Right hindlimb (tissue), 1 donor: ENCODE measurements around the gene THUMPD1.
A peak's percentile ranks its signal among the peaks of the same experiment; 100 is the strongest.
"Not testable (repeated sequence)": the region's sequence is repeated elsewhere in the genome, so short reads cannot be mapped to it uniquely, and the experiment has no call there.

Experiments used
- DNase-seq: peaks from one replicate; pipeline ENCODE4 v3.0.0-alpha.2; 2018

The THUMPD1 gene, protein sequence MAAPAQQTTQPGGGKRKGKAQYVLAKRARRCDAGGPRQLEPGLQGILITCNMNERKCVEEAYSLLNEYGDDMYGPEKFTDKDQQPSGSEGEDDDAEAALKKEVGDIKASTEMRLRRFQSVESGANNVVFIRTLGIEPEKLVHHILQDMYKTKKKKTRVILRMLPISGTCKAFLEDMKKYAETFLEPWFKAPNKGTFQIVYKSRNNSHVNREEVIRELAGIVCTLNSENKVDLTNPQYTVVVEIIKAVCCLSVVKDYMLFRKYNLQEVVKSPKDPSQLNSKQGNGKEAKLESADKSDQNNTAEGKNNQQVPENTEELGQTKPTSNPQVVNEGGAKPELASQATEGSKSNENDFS

DNA sequence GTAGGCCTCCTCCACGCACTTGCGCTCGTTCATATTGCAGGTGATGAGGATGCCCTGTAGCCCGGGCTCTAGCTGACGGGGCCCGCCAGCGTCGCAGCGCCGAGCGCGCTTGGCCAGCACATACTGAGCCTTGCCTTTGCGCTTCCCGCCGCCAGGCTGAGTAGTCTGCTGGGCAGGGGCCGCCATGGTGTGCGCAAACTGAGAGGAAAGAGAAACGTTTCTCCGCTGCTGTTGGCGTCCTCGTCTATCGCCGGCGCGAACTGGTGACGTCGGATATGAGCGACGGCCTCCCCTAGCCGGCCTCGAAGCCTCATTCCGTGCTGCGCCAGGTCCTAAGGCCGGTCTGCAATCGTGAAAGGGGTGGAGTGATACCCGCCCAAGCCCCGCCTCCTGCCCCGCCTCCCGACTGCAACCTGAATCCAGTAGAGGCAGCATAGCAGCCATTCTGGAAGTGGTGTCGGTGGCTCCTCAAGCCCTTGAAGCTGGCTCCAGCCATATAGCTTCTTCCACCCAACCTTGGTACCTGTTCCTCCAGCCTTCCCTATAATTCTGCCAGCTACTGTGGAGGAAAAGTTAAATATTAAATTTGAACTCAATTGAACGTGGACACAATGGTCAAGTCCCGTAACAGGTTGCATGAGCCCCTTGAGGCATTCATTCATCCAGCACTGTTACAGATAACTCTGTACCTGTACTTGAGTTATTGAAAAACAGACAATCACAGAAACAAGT, at the start of gene THUMPD1:
Gene THUMPD1, minus strand, starts transcription at position 265 of the 732 bp plus-strand sequence. Its CDS starts 79 bp downstream, at position 186.
- DNase-seq: peak; percentile 97

DNA sequence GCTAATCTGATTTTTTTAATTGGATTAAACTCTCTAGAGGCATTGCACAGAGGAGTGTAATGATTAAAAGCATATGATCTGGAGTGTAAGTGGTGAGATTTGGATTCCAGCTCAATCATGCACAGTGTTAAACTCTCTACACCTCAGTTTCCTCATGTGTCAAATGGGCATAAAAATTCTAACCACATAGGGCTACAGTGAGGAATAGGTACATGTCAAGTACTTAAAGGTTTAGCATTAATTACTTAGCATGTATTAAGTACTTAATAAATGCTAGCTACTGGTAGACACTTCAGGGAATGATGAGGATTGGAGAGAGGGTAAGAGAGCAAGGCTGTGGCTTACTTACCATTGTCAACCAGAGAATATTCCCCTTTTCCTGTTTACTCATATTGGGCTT, 47.5 kb upstream of the THUMPD1 start:
- no peak for DNase-seq

DNA sequence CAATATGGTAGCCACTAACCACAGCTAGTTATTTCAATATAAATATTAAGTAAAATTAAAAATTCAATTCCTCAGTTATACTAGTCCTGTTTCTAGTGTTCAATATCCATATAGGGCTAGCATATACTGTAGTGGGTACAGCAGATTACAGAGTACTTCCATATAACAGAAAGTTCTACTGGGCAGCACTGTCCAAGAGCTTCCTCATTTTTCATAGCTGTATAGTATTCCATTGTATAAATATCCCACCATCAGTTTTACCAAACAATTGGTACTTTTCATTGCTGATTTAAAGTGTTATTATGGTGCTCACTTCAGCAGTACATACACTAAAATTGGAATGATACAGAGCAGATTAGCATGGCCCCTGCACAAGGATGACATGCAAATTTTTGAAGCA, 42.6 kb upstream of the THUMPD1 start:
- DNase-seq: no peak

DNA sequence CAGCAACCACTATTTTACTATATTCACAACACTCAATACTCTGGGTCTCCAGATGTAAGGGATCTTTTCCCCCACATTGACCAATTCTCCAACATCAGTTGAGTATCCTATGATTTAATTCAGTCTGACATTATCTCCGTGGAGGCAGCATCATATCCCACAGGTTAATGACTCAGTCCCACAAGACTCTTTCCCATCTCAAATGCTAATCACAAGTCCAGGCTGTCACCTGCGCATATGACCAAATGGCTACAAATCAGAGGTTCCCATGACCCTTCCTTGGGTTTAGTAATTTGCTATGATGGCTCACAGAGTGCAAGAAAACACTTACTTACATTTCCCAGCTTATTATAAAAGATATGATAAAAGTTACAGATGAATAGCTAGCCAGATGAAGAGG, 40.9 kb upstream of the THUMPD1 start:
- DNase-seq: no peak

DNA sequence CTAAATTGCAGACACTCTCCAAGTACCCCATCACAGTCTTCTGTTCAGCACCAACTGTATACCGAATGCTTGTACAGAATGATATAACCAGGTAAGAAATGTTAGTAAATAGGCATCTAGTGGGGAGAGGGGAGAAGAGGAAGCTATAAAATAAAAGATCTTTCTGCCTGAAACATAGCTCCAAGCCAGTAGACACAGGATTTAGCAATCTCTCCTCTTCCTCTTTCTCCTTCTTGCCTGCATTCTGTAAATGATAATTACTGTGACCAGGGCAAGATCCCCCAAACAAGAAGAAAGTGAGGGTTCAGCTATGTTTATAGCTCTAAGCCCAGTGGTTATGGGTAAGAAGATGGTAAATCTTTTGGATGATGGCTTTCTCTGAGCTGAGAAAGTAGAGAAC, 40.1 kb upstream of the THUMPD1 start:
- no peak for DNase-seq

DNA sequence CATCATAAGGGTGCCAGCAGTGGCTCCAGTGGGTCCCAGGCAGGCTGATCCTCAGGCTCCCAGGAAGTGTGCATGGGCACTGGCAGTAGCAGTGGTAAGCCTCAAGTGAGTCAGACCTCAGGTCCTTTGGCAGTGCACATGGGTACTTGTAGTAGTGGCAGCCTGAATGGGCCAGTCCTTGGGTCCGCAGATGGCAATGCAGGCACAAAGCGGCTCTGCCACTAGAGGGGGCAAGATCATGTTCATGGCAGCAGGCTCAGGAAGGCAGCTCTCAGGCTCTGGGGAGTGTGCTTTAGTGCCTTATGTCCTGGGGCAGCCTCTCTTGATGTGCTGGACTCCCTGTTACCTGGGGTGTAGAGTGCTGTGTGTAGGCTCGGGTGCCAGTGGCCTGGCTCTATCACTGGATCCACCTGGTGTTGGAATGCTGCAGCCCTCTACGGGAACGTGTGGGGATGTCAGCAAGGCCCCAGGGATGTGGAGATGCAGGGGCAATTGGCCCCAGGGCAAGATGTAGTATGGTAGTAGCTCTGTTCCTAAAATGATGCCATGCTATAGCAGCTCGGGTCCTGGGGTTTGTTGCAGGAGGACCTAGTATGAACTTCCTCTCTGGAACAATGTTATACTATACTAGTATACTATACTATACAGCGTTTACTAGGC, 33.2 kb upstream of the THUMPD1 start:
- DNase-seq: peak; percentile 19

DNA sequence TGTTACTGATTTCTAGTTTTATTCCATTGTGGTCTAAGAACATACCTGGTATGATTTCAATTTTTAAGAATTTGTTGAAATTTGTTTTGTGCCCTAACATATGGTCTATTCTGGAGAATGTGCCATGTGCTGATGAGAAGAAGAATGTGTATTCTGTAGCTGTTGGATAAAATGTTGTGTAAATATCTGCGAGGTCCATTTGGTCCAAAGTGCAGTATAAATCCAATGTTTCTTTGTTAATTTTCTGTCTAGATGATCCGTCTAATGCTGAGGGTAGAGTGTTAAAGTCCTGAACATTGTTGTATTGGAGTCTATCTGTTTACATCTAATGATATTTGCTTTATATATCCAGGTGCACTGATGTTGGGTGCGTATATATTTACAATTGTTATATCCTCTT, 32.1 kb upstream of the THUMPD1 start:
- no peak for DNase-seq

DNA sequence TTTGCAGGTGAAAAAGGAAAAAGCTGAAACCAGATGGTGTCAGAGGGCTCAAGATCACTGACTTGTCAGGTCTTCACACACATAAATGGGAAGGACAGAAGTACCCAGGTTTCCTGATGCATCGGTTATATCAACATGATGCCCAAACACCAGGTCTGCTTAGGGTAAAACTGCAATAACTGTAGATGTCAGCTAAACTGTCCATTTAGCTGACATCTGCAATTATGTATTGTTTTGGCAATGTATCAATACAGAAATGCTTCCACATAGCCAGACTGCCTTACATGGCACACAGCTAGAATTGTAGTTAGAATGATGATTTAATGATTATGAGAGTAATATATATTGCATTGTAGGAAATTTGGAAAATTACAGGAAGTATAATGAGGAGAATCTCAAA, 27.2 kb upstream of the THUMPD1 start:
- no peak for DNase-seq

DNA sequence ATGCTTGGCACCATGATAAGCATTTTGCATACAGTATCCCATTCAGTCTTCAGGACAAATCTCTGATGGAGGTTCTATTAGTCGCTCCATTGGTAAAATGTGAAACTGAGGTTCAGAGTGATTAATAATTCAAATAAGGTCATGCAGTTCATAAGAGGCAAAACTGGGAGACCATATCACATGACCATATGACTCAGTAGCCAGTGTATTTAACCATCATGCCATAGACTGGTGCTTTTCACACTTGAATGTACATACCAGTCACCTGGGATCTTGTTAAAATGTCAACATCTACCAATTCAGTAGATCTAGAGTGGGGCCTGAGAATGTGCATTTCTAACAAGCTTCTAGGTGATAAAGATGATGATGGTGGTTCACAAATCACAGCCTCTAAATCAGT, 26.5 kb upstream of the THUMPD1 start:
- DNase-seq: no peak

DNA sequence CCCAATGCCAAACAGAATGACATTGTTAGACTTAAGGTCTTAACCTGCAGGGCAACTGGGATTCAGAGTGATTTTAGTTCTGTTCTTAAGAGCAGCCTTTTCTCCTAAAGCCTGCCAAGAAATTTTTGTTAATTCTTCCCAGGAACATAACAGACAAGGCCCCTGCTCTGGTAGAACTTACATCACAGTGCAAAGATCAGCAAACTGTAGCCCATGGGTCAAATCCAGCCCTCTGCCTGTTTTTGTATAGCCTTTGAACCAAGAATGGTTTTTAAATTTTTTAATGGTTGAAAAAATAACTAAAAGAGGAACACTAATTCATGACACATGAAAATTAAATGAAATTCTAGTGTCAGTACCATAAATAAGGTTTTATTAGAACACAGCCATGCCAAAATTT, 26.0 kb upstream of the THUMPD1 start:
- DNase-seq: no peak

DNA sequence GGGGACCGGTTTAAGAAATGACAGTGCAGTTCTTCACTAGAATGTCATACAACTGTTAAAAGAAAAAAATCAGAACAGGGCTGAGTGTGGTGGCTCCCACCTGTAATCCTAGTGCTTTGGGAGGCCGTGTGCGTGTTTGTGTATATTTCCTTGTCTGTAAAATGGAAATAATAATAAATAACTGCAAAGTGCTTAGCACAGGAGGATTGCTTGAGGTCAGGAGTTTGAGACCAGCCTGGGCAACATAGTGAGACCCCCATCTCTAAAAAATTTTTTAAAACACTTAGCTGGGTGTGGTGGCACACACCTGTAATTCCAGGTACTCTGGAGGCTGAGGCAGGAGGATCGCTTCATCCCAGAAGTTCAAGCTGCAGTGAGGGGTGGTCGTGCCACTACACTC, 24.7 kb upstream of the THUMPD1 start:
- DNase-seq: no peak

DNA sequence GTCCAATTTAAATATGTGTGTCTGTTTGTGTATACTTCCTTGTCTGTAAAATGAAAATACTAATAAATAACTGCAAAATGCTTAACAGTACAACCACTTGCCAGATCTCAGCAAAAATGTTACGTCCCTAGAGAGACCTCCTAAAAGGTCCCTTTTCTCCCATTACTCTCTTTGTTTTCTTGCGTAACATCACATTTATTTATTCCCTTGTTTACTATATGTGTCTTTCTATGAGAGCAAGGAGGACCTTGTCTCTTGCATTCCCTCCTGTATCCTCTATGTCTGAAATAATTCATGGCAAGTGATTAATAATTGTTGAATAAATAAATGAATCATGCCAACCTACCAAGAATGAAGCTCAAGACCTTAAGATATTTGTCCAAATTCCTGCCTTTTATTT, 24.1 kb upstream of the THUMPD1 start:
- DNase-seq: no peak

DNA sequence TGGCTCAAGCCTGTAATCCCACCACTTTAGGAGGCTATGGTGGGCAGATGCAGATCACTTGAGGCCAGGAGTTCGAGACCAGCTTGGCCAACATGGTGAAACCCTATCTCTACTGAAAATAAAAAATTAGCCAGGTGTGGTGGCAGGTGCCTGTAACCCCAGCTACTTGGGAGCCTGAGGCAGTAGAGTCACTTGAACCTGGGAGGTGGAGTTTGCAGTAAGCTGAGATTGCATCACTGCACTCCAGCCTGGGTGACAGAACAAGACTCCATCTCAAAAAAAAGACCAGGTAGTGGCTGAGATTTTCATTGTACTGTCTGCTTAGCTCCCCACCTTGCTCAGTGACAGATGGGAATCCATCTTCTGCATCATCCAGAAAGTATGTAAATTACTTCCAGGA, 22.8 kb upstream of the THUMPD1 start:
- DNase-seq: not testable (repeated sequence)

DNA sequence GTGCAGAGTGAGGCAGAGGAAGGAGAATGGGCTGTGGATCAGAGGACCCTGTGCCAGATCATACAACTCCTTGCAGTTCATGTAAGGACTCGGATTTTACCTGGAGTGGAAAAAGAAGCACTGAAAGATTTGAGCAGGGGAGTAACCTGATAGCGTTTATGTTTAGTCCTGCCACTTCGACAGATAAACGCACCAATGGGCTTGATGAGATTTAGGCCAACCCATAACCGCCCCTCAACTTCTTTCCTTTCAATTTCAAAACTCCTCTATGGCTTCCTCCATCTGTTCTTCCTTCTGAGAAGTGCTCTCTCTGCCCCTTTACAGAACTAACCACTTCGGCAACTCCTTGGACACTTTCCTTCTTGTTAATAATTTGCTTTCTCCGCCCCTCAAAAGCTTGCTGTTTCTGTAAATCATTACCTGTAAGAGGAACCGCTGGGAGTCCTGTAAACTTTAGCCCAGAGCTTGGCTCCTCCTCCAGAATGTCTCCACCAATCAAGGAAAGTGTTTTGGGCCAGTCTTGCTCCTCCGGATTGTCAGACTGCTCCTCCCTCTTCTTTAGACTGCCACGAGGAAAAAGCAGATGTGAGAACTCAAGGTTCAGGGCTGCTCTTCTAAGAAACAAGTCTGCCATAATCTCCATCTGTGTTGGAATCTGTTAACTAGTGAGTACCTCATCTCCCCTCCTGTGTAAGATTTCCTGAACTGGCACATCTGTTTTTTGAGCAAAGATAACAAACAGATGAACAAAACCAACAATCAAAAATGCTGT, 22.0 kb upstream of the THUMPD1 start, which contains the start of gene ACSM3:
Gene ACSM3, plus strand, starts transcription at position 554 of the 772 bp plus-strand sequence. CDS start 6,021 bp downstream, outside the sequence.
- peak; percentile 74 for DNase-seq

DNA sequence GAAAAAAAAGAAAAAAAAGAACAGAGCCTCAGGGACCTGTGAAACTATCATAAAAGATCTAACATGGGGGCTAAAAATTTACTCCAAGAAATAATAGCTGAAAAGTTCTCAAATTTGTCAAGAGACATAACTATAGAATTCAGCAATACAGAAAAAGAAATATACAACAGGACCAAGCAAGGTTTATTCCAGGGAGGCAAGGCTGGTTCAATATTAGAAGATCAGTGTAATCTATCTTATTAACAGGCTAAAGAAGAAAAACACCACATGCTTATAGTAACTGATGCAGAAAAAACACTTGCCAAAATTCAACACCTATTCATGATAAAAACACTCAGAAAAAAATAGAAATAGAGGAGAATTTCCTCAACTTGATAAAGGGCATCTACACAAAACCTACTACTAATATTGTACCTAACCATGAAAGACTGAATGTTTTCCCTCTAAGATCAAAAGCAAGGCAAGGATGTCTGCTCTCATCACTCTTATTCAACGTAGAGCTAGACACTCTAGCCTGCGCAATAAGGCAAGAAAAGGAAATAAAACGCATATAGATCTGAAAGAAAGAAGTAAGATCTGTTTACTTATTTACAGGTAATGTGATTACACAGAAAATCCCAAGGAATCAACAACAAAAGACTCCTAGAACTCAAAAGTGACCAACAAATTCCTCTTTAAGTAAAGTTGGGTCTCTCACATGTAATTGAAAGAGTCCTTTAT, 20.9 kb upstream of the THUMPD1 start:
- DNase-seq: no peak

DNA sequence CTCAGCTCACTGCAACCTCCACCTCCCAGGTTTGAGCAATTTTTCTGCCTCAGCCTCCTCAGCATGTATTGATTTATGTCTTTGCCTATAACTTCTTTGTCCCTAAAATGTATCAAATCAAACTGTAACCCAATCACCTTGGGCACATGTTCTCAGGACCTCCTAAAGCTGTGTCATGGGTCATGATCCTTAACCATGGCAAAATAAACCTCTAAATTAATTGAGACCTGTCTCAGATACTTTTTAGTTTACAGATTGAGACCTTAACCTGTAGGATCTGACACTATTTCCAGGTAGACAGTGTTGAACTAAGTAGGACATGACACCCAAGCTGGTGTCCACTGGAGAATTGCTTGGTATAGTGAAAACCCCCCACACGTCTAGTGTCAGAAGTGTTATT, 19.6 kb upstream of the THUMPD1 start:
- no peak for DNase-seq

DNA sequence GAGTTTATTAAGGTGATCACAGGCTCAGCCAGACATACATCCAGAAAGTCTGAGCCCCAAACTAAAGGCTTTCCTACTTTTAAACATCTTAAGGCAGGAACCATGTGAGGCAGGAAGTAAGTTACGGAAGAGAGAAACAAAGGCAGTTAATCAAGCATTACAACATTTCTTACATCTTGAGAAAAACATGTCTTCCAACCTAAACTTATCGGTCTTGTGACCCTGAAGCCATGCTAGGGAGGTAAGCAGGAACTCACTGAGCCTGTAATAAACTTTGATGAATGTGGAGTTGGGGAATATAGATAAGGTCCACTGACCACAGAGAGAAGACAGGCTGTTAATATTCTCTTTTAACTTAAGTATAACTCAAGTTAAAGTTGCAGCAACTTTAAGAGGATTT, 18.7 kb upstream of the THUMPD1 start:
- no peak for DNase-seq

DNA sequence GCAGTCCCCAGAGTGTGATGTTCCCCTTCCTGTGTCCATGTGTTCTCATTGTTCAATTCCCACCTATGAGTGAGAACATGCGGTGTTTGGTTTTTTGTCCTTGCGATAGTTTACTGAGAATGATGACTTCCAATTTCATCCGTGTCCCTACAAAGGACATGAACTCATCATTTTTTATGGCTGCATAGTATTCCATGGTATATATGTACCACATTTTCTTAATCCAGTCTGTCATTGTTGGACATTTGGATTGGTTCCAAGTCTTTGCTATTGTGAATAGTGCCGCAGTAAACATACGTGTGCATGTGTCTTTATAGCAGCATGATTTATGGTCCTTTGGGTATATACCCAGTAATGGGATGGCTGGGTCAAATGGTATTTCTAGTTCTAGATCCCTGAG, 14.2 kb upstream of the THUMPD1 start:
- DNase-seq: not testable (repeated sequence)

DNA sequence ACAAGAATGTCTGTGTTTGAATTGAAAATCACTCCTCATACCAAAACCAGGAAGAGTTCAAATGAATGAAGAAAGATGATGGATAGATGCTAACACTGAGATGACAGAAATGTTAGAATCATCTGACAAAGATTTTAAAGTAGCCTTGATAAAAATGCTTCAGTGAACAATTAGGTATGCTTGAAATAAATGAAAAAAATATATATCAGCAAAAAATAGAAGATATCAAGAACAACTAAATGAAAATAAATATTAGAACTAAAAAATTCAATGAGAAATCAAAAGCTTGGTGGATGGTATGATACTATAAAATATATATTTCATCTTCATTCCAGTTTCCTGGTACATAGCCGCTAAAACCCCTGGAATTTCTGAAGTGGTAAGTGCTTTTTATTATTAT, 13.6 kb upstream of the THUMPD1 start:
- DNase-seq: no peak

DNA sequence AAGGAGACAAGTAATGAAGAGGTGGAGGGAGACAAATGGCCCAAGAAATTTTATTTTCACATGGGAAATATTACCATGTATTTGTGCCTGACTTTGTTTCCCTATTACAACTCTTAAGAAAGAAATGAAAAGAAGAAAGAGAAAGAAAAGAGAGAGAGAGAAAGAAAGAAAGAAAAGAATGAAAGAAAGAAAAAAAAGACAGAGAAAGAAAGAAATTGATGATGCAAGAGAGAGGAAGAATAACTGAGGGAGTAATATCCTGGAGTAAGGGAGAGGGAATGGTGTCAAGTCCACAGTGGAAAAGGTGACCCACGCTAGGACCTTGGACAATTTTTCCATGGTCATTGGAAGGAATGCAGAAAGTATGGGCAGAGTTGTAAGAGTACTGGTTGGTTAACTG, 12.1 kb upstream of the THUMPD1 start:
- DNase-seq: no peak

DNA sequence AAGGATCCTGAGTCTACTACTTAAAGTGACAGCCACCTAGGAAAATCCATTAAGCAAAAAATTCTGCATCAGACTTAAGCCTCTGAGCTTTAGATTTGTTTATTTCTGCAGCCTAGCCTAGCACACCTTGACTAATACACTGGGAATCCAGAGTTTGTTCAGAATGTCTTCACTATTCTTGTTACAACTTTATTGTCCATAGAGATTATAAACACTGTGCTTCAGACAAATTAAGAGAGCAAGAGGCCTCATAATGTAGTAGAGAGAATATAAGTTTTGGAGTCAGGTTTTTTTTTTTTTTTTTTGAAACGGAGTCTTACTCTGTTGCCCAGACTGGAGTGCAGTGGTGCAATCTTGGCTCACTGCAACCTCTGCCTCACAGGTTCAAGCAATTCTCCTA, 8.9 kb upstream of the THUMPD1 start:
- no peak for DNase-seq

DNA sequence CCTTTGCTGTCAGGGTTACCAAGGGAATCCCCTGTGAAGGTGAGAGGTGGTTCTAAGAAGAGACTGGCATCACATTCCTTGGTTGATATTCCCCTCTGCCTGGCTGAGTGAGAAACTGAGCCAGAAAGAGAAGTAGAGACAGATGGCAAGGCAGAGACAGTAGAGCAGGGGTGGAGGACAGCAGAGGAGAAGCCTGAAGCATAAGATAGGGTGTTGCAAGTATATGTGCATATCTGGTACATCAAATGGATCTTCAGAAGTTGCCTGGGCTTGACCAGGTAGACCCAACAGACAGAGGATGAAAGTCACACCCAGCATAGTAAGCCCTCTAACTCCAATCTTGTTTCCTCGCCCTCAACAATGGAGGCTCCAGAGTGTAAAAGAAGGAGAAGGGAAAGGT, 7.9 kb upstream of the THUMPD1 start:
- DNase-seq: no peak
